Stimulated activated naive CD8-positive, alpha-beta T cell treated with anti-CD3 and anti-CD28 coated beads, Interleukin-15, Interleukin-2, amounts not matched to agents 100 ng/mL and 50 ng/mL, for 24 hours (primary cell): ENCODE results near the gene ARMC5.
"Not testable (repeated sequence)": the region's sequence is repeated elsewhere in the genome, so short reads cannot be mapped to it uniquely, and the experiment has no call there.

Source experiments
- H3K27ac Mint-ChIP-seq: one replicate; pipeline ENCODE4 v1.8.0; 2021; ENCODE audit warnings: mild to moderate bottlenecking, mixed read lengths
- H3K27me3 Mint-ChIP-seq: one replicate; pipeline ENCODE4 v1.8.0; 2021; ENCODE audit warnings: mixed read lengths
- H3K36me3 Mint-ChIP-seq: one replicate; pipeline ENCODE4 v1.8.0; 2021; ENCODE audit warnings: low read depth, mixed read lengths
- H3K4me1 Mint-ChIP-seq: one replicate; pipeline ENCODE4 v1.8.0; 2021; ENCODE audit warnings: low read depth, mixed read lengths
- H3K4me3 Mint-ChIP-seq: one replicate; pipeline ENCODE4 v1.8.0; 2021; ENCODE audit warnings: mild to moderate bottlenecking, mixed read lengths
- H3K9me3 Mint-ChIP-seq: one replicate; pipeline ENCODE4 v1.8.0; 2021; ENCODE audit warnings: mixed read lengths

The ARMC5 gene

GRCh38 chr16:31427441-31428278 is 31.6 kb upstream of the ARMC5 start:
- Mint-ChIP-seq H3K27me3 (peaks cover 16% of the 10 kb centered on the region), H3K4me3 (no peak overlapping the region), H3K9me3 (no peaks in the 10 kb centered on the region), H3K4me1 (peaks cover 17% of the 10 kb centered on the region), H3K36me3 (no peaks in the 10 kb centered on the region), H3K27ac (no peak overlapping the region)

GRCh38 chr16:31428279-31428597 is 31.1 kb upstream of the ARMC5 start, which contains the start of gene COX6A2:
COX6A2 (minus strand) TSS chr16:31428360; CDS start chr16:31428325, 35 bp downstream.
- Mint-ChIP-seq H3K27me3 (peaks cover 15% of the 10 kb centered on the region), H3K36me3 (no peaks in the 10 kb centered on the region), H3K9me3 (no peaks in the 10 kb centered on the region), H3K27ac (no peak within 1 kb of the TSS), H3K4me3 (no peak within 1 kb of the TSS), H3K4me1 (peaks cover 12% of the 10 kb centered on the region)

- Mint-ChIP-seq H3K9me3 (no peaks in the 10 kb centered on the region), H3K36me3 (no peaks in the 10 kb centered on the region), H3K27ac (no peak overlapping the region), H3K4me3 (no peak overlapping the region), H3K27me3 (peaks cover 11% of the 10 kb centered on the region), H3K4me1 (peaks cover 7% of the 10 kb centered on the region)
Observed at GRCh38 chr16:31428638-31429247, 30.6 kb upstream of the ARMC5 start.

GRCh38 chr16:31429314-31429713 is 30.0 kb upstream of the ARMC5 start:
- H3K4me3 Mint-ChIP-seq = no peak overlapping the region
- H3K36me3 Mint-ChIP-seq = no peaks in the 10 kb centered on the region
- H3K9me3 Mint-ChIP-seq = no peaks in the 10 kb centered on the region
- H3K27me3 Mint-ChIP-seq = peaks cover 11% of the 10 kb centered on the region
- H3K27ac Mint-ChIP-seq = no peak overlapping the region
- H3K4me1 Mint-ChIP-seq = peaks cover 7% of the 10 kb centered on the region

- H3K9me3 Mint-ChIP-seq = no peaks in the 10 kb centered on the region
- H3K4me1 Mint-ChIP-seq = peaks cover 7% of the 10 kb centered on the region
- H3K27ac Mint-ChIP-seq = no peak overlapping the region
Observed at GRCh38 chr16:31429796-31430195, 29.5 kb upstream of the ARMC5 start.

GRCh38 chr16:31430380-31431052 is 28.8 kb upstream of the ARMC5 start:
- Mint-ChIP-seq H3K36me3 (no peaks in the 10 kb centered on the region), H3K4me1 (peaks cover 7% of the 10 kb centered on the region), H3K9me3 (no peaks in the 10 kb centered on the region), H3K4me3 (no peak overlapping the region), H3K27ac (no peak overlapping the region), H3K27me3 (peaks cover 8% of the 10 kb centered on the region)

More at GRCh38 chr16:31429796-31430195, 29.5 kb upstream of the ARMC5 start:
- Mint-ChIP-seq H3K4me3 (no peak overlapping the region), H3K36me3 (no peaks in the 10 kb centered on the region), H3K27me3 (peaks cover 11% of the 10 kb centered on the region)

GRCh38 chr16:31435341-31436220 is 23.7 kb upstream of the ARMC5 start:
- Mint-ChIP-seq H3K4me1 (peaks cover 24% of the 10 kb centered on the region), H3K4me3 (no peak overlapping the region), H3K36me3 (no peaks in the 10 kb centered on the region), H3K27ac (no peak overlapping the region), H3K9me3 (no peaks in the 10 kb centered on the region), H3K27me3 (no peaks in the 10 kb centered on the region)

- H3K36me3 Mint-ChIP-seq = no peaks in the 10 kb centered on the region
Observed at GRCh38 chr16:31436221-31437045, 22.9 kb upstream of the ARMC5 start.

GRCh38 chr16:31438414-31438813 is 20.9 kb upstream of the ARMC5 start:
- Mint-ChIP-seq H3K27ac (no peak overlapping the region), H3K4me1 (peaks cover 27% of the 10 kb centered on the region), H3K36me3 (no peaks in the 10 kb centered on the region), H3K4me3 (no peak overlapping the region), H3K27me3 (peaks cover 3% of the 10 kb centered on the region), H3K9me3 (no peaks in the 10 kb centered on the region)

More at GRCh38 chr16:31436221-31437045, 22.9 kb upstream of the ARMC5 start:
- H3K4me1 Mint-ChIP-seq = peaks cover 19% of the 10 kb centered on the region
- H3K27me3 Mint-ChIP-seq = peaks cover 3% of the 10 kb centered on the region
- H3K27ac Mint-ChIP-seq = no peak overlapping the region
- no peak overlapping the region for H3K4me3 Mint-ChIP-seq
- no peaks in the 10 kb centered on the region for H3K9me3 Mint-ChIP-seq

GRCh38 chr16:31439023-31439422 is 20.3 kb upstream of the ARMC5 start:
- not testable (repeated sequence) for H3K27ac Mint-ChIP-seq, H3K4me3 Mint-ChIP-seq

GRCh38 chr16:31439519-31439918 is 19.8 kb upstream of the ARMC5 start:
- Mint-ChIP-seq H3K9me3 (no peaks in the 10 kb centered on the region), H3K4me1 (peaks cover 27% of the 10 kb centered on the region), H3K4me3 (no peak overlapping the region), H3K36me3 (no peaks in the 10 kb centered on the region), H3K27ac (no peak overlapping the region), H3K27me3 (peaks cover 3% of the 10 kb centered on the region)

More at GRCh38 chr16:31439023-31439422, 20.3 kb upstream of the ARMC5 start:
- not testable (repeated sequence) for H3K27me3 Mint-ChIP-seq, H3K9me3 Mint-ChIP-seq, H3K36me3 Mint-ChIP-seq
- H3K4me1 Mint-ChIP-seq = peaks cover 27% of the 10 kb centered on the region

- Mint-ChIP-seq H3K27me3 (peaks cover 3% of the 10 kb centered on the region), H3K4me1 (peaks cover 27% of the 10 kb centered on the region), H3K36me3 (no peaks in the 10 kb centered on the region), H3K4me3 (no peak overlapping the region), H3K9me3 (no peaks in the 10 kb centered on the region), H3K27ac (peak overlapping the region; percentile 3)
Observed at GRCh38 chr16:31440516-31441184, 18.7 kb upstream of the ARMC5 start.

GRCh38 chr16:31441956-31442355 is 17.3 kb upstream of the ARMC5 start:
- Mint-ChIP-seq H3K36me3 (no peaks in the 10 kb centered on the region), H3K9me3 (no peaks in the 10 kb centered on the region), H3K4me1 (peaks cover 27% of the 10 kb centered on the region), H3K27ac (peak overlapping the region; percentile 80), H3K4me3 (peak overlapping the region; percentile 77), H3K27me3 (peaks cover 3% of the 10 kb centered on the region)
